Stimulated activated CD4-positive, alpha-beta T cell treated with anti-CD3 and anti-CD28 coated beads, Interleukin-12 subunit alpha, Interleukin-12 subunit beta, amount 100 ng/mL, for 48 hours (primary cell): ENCODE measurements around the gene CPO.

Experiments used
- DNase-seq, 3 donors: peaks; one replicate each; pipeline ENCODE4 v3.0.0-alpha.2; 2020; ENCODE audit warnings: low read depth in 2 of 3, low spot score in 1 of 3

The CPO gene

GRCh38 chr2:206970589-206971360 lies 31.5 kb downstream of the CPO start:
- DNase-seq, result no peak

- DNase-seq, result no peak
Observed at GRCh38 chr2:206971805-206972204, 32.5 kb downstream of the CPO start.

- no peak for DNase-seq
Observed at GRCh38 chr2:206974551-206974950, 35.2 kb downstream of the CPO start.

DNA sequence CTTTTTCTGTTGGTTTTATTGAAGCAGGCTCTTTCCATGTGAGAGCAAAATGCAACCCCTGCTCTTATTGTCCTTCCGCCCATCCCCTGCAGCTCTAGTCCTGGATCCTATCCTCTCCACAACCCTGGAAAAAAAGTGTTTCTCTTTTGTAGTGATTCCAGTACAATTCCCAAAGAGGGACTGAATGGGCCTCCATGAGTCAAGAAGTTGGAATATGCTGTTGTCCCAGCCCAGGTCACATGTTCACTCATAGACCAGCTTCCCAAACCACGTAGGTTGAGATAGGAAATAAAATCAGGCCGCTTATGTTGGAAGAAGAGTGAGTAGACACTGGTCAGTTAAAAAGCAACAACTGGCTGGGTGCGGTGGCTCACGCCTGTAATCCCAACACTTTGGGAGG lies 39.4 kb downstream of the CPO start:
- no peak for DNase-seq

DNA sequence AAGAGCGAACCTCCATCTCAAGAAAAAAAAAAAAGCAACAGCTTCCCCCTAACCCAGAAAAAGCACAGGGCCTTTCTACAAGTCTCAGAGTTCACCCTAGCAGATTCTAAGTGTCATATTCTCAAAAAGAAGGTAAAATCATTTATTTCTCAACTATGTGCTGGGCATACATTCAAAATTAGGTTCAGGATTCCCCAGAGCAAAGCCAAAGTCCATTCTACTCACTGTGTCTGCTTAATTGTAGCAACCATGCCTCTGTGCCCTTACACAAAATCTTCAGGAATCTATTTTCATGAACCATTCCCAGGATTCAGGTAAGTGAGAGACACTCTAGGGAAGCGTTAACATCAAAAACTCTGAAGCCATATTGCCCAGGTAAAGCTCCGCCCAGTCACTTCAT lies 40.0 kb downstream of the CPO start:
- DNase-seq, result no peak

- DNase-seq, result no peak
Observed at GRCh38 chr2:206979922-206980321, 40.6 kb downstream of the CPO start.

- no peak for DNase-seq
Observed at GRCh38 chr2:206980413-206980812, 41.1 kb downstream of the CPO start.

DNA sequence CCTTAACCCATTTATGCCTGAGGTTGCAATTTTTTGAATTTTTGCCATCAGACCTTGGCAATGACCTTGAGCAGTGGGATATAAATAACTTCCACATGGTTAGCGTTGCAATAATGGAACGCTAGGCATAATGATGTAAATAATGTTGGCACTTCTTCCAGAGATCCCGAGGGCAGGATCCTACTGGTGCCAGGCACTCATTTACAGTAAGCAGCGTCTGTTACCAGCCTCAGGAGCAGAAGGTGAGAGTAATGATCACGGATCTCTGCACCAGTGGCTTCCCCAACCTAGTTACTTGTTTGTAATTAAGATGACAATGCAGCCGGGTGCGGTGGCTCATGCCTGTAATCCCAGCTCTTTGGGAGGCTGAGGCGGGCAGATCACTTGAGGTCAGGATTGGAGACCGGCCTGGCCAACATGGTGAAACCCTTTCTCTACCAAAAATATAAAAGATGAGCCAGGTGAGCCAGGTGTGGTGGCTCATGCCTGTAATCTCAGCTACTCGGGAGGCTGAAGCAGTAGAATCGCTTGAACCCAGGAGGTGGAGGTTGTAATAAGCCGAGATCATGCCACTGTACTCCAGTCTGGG lies 41.9 kb downstream of the CPO start:
- DNase-seq, result no peak

DNA sequence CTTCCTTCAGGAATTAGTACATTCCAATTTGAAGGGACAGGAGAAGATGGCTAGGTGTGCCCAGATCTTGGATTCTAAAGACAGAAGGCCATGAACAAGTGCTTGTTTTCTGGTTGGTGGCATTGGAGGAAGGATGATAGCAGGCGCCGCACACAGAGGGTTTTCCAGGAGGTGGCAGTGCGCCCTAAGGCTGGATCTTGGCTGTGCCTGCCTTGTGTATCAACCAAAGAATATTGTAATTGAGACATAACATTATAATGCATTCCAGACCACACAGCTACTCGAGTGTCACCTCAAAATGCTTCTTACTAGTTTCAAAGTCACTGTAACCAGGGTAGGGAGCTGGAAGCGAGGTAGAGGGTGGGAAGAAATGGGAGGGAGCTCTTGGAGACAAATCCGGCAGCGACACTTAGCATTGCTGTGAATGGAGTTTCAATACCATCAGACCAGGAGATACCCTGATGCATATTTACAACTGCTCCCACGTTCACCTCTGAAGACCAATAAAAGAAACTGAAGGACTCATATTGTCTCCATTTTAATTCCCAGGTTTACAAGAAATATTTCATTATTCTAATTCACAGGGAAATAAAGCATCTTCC lies 42.5 kb downstream of the CPO start:
- peak; percentile 32 to 44 (median 38) for DNase-seq

- DNase-seq, result no peak
Observed at GRCh38 chr2:206982360-206982955, 43.1 kb downstream of the CPO start.

GRCh38 chr2:206983161-206983859 lies 44.0 kb downstream of the CPO start:
- DNase-seq, result no peak

GRCh38 chr2:206984206-206984605 lies 44.9 kb downstream of the CPO start:
- DNase-seq, result no peak

- DNase-seq, result no peak
Observed at GRCh38 chr2:206986943-206987342, 47.6 kb downstream of the CPO start.

- DNase-seq, result no peak
Observed at GRCh38 chr2:206987810-206988209, 48.5 kb downstream of the CPO start.

GRCh38 chr2:206988884-206989283 lies 49.6 kb downstream of the CPO start:
- no peak for DNase-seq

- DNase-seq, result peak in 2 of 3 donors; percentile 2 to 11
Observed at GRCh38 chr2:206989311-206989710, 50.0 kb downstream of the CPO start.

- DNase-seq, result no peak
Observed at GRCh38 chr2:206990360-206990759, 51.0 kb downstream of the CPO start.

DNA sequence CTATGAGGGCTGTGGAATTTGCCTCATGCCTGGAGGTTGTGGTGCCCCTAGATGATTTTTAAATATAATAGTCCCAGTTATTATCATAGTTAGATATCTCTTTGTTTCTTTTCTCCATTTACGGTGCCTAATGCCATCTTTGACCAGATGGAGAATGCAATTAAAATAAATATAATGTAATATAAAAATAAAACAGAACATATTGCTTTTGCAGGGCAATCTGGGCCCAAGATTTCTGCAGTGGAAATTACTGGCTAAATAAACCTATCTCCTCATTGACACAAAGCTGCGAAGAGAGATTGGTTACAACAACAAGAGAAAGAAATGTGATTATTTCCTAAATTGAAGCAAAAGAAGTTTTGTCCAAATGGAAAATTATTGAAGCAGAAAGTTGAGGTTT lies 51.8 kb downstream of the CPO start:
- DNase-seq, result no peak

- DNase-seq, result no peak
Observed at GRCh38 chr2:206993396-206993911, 54.1 kb downstream of the CPO start.

DNA sequence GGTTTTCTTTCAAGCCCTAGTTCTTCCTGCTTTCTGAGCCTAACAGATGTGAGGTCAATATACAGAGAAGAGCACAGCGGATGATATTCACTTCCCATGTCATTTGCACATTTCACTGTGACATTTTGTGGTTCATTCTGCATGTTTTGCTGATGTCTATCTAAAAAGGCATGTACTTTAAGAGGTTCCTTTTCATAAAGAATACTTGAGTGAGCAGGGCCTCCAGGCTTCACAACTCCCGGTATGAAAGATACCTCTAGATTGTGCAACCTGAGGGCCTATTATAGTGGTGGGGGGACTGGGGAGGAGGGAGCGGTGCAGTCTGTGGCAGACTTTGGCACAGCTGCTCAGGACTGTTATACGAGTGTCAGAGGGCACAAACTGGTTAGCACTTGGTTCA lies 54.6 kb downstream of the CPO start:
- no peak for DNase-seq

DNA sequence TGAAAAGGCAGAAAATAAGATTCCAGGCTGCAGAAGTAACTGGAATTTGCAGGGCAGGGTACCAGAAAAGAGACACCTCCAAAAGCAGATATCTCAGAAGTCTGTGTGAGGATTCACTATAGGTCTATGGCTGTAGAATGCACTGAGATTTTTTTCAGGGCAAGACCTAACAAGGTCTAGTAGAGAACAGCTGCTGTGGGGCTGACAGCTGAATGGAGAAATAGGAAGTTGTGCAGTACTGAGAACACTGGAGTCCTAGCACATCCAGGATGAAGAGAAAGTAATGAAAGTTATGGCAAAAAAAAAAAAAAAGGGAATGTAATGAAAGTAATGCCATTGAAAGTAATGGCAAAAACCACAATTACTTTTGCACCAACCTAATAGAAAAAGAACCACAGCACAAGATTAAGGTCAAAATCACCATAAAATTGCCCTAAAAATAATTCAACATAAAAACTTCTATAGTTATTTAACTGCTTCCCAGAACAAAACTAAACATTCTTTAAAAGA lies 57.3 kb downstream of the CPO start:
- DNase-seq, result no peak
